Glomerular visceral epithelial cell (primary cell): Measurements from ENCODE around the gene ZFYVE19.
A peak's percentile ranks its signal among the peaks of the same experiment; 100 is the strongest.

Source experiments
- DNase-seq: peaks from one replicate; pipeline ENCODE4 v3.0.0-alpha.2; 2016; ENCODE audit errors: extremely low spot score

The ZFYVE19 gene

GRCh38 chr15:40775740-40776536, 31.0 kb upstream of the ZFYVE19 start:
- DNase-seq = no peak

GRCh38 chr15:40776537-40777141, 30.2 kb upstream of the ZFYVE19 start:
- DNase-seq = peak; percentile 89

- peak; percentile 76 for DNase-seq
Observed at GRCh38 chr15:40782609-40783227, 24.2 kb upstream of the ZFYVE19 start.

GRCh38 chr15:40785164-40785563, 21.7 kb upstream of the ZFYVE19 start:
- DNase-seq = no peak

- no peak for DNase-seq
Observed at GRCh38 chr15:40785814-40786213, 21.1 kb upstream of the ZFYVE19 start.

- DNase-seq = peak; percentile 99
Observed at GRCh38 chr15:40787344-40787841, 19.5 kb upstream of the ZFYVE19 start.

GRCh38 chr15:40787991-40788390, 18.9 kb upstream of the ZFYVE19 start:
- no peak for DNase-seq

- no peak for DNase-seq
Observed at GRCh38 chr15:40789119-40789518, 17.8 kb upstream of the ZFYVE19 start.

- DNase-seq = no peak
Observed at GRCh38 chr15:40789999-40790398, 16.9 kb upstream of the ZFYVE19 start.

GRCh38 chr15:40790718-40791117, 16.2 kb upstream of the ZFYVE19 start:
- no peak for DNase-seq

- DNase-seq = no peak
Observed at GRCh38 chr15:40792394-40792793, 14.5 kb upstream of the ZFYVE19 start.

- peak; percentile 92 for DNase-seq
Observed at GRCh38 chr15:40793216-40793989, 13.5 kb upstream of the ZFYVE19 start.

- DNase-seq = no peak
Observed at GRCh38 chr15:40796041-40796440, 10.8 kb upstream of the ZFYVE19 start.

- DNase-seq = no peak
Observed at GRCh38 chr15:40796512-40796911, 10.4 kb upstream of the ZFYVE19 start.

GRCh38 chr15:40799523-40799922, 7.4 kb upstream of the ZFYVE19 start:
- no peak for DNase-seq

- DNase-seq = no peak
Observed at GRCh38 chr15:40803076-40803475, 3.8 kb upstream of the ZFYVE19 start.

GRCh38 chr15:40803688-40804087, 3.2 kb upstream of the ZFYVE19 start:
- DNase-seq = no peak

- DNase-seq = no peak
Observed at GRCh38 chr15:40806672-40807027, 239 bp upstream of the ZFYVE19 start.

- DNase-seq = no peak
Observed at GRCh38 chr15:40807888-40808461, 1.1 kb downstream of the ZFYVE19 start.

- DNase-seq = no peak
Observed at GRCh38 chr15:40808861-40809450, 2.1 kb downstream of the ZFYVE19 start.

GRCh38 chr15:40812721-40813425, 6.0 kb downstream of the ZFYVE19 start:
- no peak for DNase-seq
